ENCODE results near the gene NAA11. TPM values are rescaled to one million over a fixed set of nuclear protein-coding genes. Genes with fewer than 3 reads are reported as not detected.

Gene NAA11
- total RNA-seq = not detected

DNA sequence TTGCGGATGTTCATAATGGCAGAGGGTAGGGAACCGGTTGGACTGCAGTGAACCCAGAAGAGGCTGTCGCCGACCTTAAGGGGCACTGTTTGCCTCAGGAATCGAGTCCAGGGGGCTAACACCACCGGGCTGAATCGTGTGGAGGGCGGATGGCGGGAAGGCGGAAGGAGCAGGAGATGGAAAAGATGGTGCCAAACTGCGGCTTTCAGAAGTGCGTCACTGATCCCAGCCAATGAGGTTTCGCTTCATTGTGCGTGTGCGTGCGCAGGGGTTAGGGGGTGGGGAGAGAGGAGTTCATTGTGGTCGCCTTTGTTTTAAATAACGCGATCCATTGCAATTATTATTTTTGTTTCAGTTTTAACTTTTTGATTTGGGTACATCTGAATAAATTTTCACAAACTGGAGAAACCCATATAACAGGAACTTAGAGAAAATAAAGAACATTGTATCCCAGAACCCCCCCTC, at the start of gene NAA11:
NAA11 (minus strand) TSS at position 198 of the 465 bp plus-strand sequence; CDS start at position 14, 184 bp downstream.
- no peak within 1 kb of the TSS for H3K27ac Mint-ChIP-seq
- no peaks in the 10 kb centered on the region for H3K36me3 Mint-ChIP-seq
- CTCF ChIA-PET = no interaction called here
- H3K4me1 Mint-ChIP-seq = no peaks in the 10 kb centered on the region
- no peak within 1 kb of the TSS for H3K4me3 Mint-ChIP-seq
- DNase-seq (no peak), ATAC-seq (no peak)
- peaks cover 2% of the 10 kb centered on the region for H3K9me3 Mint-ChIP-seq (ENCODE audit: low read depth)
- H3K27me3 Mint-ChIP-seq = no peaks in the 10 kb centered on the region

DNA sequence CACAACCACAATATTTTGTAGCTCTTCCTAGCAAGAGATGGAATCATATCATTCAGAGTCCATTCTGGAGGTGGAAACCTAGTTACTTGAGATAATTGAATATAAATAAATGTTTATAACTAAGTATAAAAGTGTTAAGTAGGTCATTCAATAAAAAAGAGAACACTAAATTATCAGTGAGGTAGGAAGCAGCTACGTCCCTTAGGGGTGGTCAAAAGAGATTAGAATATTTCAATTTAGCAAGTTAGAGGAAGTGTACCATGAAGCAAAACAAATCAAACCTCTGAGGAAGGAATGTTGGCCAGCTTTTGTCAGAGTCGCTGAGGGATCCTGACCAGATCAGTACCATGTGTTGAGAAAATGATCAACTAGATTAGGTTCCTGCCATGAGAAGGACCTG, 44.2 kb upstream of the NAA11 start:
- Mint-ChIP-seq H3K27ac (no peak overlapping the region), H3K36me3 (no peaks in the 10 kb centered on the region), H3K9me3 (ENCODE audit: low read depth) (no peaks in the 10 kb centered on the region), H3K4me1 (no peaks in the 10 kb centered on the region), H3K27me3 (no peaks in the 10 kb centered on the region), H3K4me3 (no peak overlapping the region)
- ATAC-seq (no peak), DNase-seq (no peak)
- CTCF ChIA-PET = no interaction called here

DNA sequence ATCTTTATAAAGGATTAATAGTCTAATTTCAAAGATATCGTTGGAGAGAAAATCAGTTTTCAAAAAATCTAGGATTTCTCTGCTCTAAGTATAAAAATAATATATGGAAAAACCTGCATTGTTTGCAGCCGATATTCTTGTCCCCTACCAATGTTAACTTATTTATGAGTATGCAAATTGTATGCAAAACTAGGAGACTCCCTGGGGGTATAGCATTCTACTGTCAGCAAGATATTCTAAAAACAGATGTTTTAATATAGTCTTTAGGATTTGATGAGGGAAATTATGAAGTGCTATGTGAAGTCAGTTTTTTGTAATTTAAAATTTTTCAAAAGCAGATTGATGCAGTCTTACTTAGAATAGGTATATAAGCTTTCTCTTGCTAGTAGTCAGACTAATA, 41.2 kb upstream of the NAA11 start:
- Mint-ChIP-seq H3K27ac (no peak overlapping the region), H3K4me1 (no peaks in the 10 kb centered on the region), H3K9me3 (ENCODE audit: low read depth) (no peaks in the 10 kb centered on the region), H3K36me3 (no peaks in the 10 kb centered on the region), H3K4me3 (no peak overlapping the region), H3K27me3 (no peaks in the 10 kb centered on the region)
- ATAC-seq (no peak), DNase-seq (no peak)
- CTCF ChIA-PET = no interaction called here

DNA sequence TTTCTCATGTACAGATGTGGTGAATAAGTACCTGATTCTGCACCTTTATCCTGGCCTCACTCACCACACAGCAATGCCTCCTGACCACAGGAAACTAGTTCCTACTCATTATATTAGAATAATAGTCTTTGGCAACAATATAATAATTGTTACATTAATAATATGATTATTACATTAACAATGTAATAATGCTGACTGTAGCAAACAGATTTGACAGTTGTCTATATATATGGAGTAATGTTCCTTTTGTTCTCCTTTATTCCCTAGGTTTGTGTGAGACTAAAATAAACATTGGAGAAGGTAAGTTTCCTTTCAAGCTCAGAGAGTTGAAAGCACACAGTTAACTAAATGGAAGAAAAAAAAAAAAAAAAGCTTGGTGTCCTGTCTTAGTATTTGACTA, 40.6 kb upstream of the NAA11 start:
- Mint-ChIP-seq H3K27ac (no peak overlapping the region), H3K9me3 (ENCODE audit: low read depth) (no peaks in the 10 kb centered on the region), H3K27me3 (no peaks in the 10 kb centered on the region), H3K36me3 (no peaks in the 10 kb centered on the region), H3K4me3 (no peak overlapping the region), H3K4me1 (no peaks in the 10 kb centered on the region)
- ATAC-seq (no peak), DNase-seq (no peak)
- CTCF ChIA-PET = no interaction called here

DNA sequence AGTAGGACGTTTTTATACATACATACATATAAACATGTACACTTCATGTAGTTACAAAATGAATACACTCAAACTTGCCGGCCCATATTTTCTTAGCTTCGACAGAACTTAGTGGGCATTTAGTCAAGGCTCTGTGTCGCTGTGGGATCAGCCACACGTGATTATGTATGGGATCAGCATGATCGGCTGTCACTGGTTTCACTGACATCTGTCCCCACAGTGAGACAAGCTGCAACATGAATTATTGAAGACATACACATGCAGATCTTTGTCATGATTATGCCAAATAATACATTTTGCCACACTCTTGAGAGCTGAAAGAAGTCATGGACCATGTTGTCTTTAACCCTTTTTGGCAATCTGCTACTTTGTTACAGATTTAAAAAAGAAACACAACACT, 38.2 kb upstream of the NAA11 start:
- H3K9me3 Mint-ChIP-seq (ENCODE audit: low read depth) = no peaks in the 10 kb centered on the region
- CTCF ChIA-PET = interaction anchor here (0.7 kb wide), 1 partner anchor 75 kb away, joined by 5 read pairs; no protein-coding TSS in a partner anchor
- no peaks in the 10 kb centered on the region for H3K4me1 Mint-ChIP-seq
- H3K27me3 Mint-ChIP-seq = no peaks in the 10 kb centered on the region
- no peaks in the 10 kb centered on the region for H3K36me3 Mint-ChIP-seq
- ATAC-seq (no peak), DNase-seq (no peak)
- no peak overlapping the region for H3K4me3 Mint-ChIP-seq
- H3K27ac Mint-ChIP-seq = no peak overlapping the region

DNA sequence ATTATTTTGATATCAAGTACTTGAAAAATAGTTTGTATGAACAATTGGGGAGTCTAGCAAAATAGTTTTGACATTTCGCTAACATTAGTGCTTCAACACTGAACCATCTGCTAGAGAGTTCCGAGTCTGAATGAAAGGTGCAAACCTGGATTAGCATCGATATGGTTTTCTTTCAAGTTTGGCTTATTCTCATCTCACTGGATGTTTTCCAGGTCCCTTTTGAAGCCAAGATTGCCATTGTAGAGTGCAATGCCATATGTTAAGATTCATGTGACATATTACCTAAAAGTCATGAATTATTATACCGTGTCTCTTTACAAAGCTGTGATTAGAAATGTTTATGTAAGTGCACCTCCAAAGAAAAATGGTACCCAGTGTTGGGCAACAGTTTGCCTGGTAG, 36.8 kb upstream of the NAA11 start:
- Mint-ChIP-seq H3K27me3 (no peaks in the 10 kb centered on the region), H3K9me3 (ENCODE audit: low read depth) (no peaks in the 10 kb centered on the region), H3K27ac (no peak overlapping the region), H3K4me1 (no peaks in the 10 kb centered on the region), H3K4me3 (no peak overlapping the region), H3K36me3 (no peaks in the 10 kb centered on the region)
- CTCF ChIA-PET = no interaction called here
- no peak for DNase-seq
- no peak for ATAC-seq

DNA sequence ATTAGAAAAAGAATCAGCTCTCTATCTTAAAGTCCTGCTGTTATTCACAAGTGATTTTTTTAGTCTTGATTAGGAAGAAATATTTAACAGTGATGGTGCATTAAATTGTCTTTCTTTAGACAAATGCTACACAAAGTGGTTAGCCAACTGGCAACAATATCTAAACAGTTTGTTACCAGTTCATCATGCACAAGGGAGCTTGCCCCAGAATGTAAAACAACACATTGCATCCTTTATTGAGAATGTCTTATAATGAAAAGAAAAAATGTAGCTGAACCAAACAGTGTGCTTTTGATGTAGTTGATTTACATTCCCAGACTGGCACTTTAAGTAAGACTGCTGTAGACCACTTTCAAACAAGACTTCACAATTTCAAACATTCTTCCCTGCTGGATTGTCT, 34.1 kb upstream of the NAA11 start:
- Mint-ChIP-seq H3K27ac (no peak overlapping the region), H3K4me1 (no peaks in the 10 kb centered on the region), H3K36me3 (no peaks in the 10 kb centered on the region), H3K9me3 (ENCODE audit: low read depth) (no peaks in the 10 kb centered on the region), H3K27me3 (no peaks in the 10 kb centered on the region), H3K4me3 (no peak overlapping the region)
- CTCF ChIA-PET = no interaction called here
- no peak for DNase-seq
- no peak for ATAC-seq

DNA sequence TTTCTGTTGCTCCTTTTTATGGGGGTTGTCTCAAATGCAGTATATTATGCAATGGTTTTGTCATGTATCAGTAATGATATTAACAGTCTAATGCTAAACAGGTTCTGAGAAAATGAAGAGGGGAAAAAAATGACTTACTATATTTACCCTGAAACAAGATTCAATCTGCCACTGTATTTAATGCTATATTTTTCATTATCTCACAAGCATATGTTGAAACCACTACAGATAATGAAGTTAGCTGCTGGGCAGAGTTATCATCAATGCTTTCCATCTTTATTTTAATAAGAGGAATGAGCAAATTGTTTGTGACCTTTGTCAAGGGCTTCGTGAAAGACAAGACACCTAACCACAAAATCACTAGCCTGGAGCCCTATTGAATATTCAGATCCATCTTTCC, 32.6 kb upstream of the NAA11 start:
- H3K27ac Mint-ChIP-seq = no peak overlapping the region
- H3K36me3 Mint-ChIP-seq = no peaks in the 10 kb centered on the region
- DNase-seq = no peak
- no peak for ATAC-seq
- H3K27me3 Mint-ChIP-seq = no peaks in the 10 kb centered on the region
- no peaks in the 10 kb centered on the region for H3K4me1 Mint-ChIP-seq
- CTCF ChIA-PET = no interaction called here
- H3K9me3 Mint-ChIP-seq (ENCODE audit: low read depth) = no peaks in the 10 kb centered on the region
- H3K4me3 Mint-ChIP-seq = no peak overlapping the region

DNA sequence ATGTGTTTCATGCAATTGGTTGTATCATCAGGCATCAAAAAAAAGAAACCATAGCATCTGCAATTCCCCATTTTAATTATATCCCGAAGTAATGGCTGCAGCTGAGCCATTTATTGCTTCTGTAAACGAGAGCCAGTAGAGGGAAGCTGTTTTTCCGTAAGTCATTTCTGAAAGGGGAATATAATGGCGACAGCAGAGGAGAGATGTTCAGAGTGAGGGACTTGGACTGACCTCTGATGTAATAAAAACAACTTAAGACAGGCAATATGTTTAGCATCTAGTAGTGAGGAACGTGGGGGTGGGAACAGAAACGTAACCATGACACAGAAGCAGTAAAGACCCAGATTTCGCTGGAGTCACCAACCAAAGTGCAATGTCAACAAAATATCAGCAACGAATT, 31.5 kb upstream of the NAA11 start:
- ATAC-seq (no peak), DNase-seq (no peak)
- CTCF ChIA-PET = no interaction called here
- Mint-ChIP-seq H3K27ac (no peak overlapping the region), H3K4me1 (no peaks in the 10 kb centered on the region), H3K36me3 (no peaks in the 10 kb centered on the region), H3K9me3 (ENCODE audit: low read depth) (no peaks in the 10 kb centered on the region), H3K27me3 (no peaks in the 10 kb centered on the region), H3K4me3 (no peak overlapping the region)

DNA sequence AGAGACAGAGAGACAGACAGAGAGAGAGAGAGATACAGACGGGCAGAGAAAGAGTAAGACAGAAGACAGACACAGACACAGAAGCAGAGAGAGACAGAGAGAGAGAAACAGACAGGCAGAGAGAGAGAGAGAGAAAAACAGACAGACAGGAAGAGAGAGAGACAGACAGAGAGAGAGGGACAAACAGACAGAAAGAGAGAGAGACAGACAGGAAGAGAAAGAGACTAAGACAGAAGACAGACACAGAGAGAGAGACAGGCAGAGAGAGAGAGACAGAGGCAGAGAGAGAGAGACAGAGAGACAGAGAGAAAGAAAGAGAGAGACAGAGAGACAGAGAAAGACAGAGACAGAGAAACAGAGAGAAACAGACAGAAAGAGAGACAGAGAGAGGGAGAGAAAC, 27.2 kb upstream of the NAA11 start:
- CTCF ChIA-PET = no interaction called here
- Mint-ChIP-seq H3K4me3 (no peak overlapping the region), H3K9me3 (ENCODE audit: low read depth) (peaks cover 1% of the 10 kb centered on the region), H3K36me3 (no peaks in the 10 kb centered on the region), H3K27ac (no peak overlapping the region), H3K4me1 (no peaks in the 10 kb centered on the region), H3K27me3 (no peaks in the 10 kb centered on the region)
- no peak for DNase-seq
- no peak for ATAC-seq

DNA sequence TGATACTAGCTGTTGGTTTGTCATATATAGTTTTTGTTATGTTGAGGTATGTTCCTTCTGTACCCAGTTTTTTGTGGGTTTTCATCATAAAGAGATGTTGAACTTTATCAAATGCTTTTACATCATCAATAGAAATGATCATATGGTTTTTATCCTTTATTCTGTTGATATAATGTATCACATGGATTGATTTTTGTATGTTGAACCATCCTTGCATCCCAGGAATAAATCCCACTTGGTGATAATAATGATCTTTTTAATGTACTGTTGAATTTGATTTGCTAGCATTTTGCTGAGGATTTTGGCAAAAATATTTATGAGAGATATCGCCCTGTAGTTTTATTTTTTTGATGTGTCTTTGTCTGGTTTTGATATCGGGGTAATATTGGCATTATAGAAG, 22.5 kb upstream of the NAA11 start:
- ATAC-seq (no peak), DNase-seq (no peak)
- Mint-ChIP-seq H3K9me3 (ENCODE audit: low read depth) (peaks cover 7% of the 10 kb centered on the region), H3K4me1 (no peaks in the 10 kb centered on the region), H3K27ac (no peak overlapping the region), H3K27me3 (no peaks in the 10 kb centered on the region), H3K36me3 (no peaks in the 10 kb centered on the region), H3K4me3 (no peak overlapping the region)
- CTCF ChIA-PET = no interaction called here

DNA sequence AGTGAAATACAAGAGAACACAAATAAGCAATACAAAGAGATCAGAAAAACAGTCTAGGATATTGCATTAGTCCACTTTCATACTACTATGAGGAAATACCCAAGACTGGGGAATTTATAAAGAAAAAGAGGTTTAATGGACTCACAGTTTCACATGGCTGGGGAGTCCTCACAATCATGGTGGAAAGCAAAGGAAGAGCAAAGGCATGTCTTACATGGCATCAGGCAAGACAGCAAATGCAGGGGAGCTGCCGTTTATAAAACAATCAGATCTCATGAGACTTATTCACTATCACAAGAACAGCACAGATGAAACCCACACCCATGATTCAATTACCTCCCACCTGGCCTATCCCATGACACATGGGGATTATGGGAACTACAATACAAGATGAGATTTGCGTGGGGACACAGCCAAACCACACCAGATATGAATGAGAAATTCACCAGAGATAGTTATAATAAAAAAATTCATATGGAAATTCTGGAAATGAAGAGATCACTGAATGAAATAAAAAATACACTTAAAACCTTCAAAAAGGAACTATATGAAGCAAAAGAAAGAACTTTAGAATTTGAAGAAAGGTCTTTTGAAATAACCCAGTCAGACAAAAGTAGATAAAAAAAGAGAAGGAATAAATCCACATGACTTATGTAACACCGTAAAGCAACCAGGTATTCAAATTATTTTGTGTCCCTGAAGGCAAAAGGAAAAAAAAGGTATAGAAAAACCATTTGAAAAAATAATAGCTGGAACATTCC, 16.2 kb upstream of the NAA11 start:
- Mint-ChIP-seq H3K36me3 (no peaks in the 10 kb centered on the region), H3K4me1 (no peaks in the 10 kb centered on the region), H3K27me3 (no peaks in the 10 kb centered on the region), H3K27ac (no peak overlapping the region), H3K9me3 (ENCODE audit: low read depth) (peaks cover 15% of the 10 kb centered on the region), H3K4me3 (no peak overlapping the region)
- no peak for DNase-seq
- ATAC-seq = no peak
- CTCF ChIA-PET = no interaction called here

DNA sequence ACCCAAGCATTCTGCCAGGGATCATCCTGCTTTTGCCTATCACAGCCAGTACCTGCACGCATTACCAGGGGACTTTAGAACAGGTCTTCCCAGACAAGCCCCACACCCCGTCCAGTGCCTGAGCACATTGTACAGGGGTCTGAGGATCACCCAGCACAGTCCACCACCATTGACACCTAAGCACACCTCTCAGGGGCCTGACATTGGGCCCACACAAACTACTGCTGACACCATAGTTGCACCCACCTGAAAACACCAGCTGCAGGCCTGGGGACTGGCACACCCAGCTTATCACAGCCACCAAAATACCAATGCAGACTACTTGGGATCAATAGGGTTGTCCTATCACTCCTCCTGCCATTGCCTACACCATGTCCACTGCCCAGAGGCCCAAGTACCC, 14.7 kb upstream of the NAA11 start:
- DNase-seq = no peak
- H3K4me1 Mint-ChIP-seq = no peaks in the 10 kb centered on the region
- no peak for ATAC-seq

DNA sequence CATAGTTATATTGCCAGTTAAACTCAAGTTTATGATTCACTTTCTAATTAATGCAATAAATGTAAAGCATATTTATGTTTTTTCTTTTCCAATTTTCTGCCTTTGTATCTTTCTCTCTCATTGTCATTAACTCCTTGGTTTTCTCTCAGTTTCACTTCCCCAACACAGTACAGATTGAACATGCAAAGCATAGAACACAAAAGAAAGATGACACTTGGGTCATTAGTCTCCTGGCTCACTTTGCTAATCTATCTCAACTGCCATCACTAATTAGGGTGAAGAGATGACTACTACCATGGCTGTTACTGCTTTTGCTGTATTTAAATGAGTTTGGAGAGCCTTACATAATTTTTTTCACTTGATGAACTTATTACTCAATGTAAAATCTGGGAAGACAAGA, 12.3 kb upstream of the NAA11 start:
- no peaks in the 10 kb centered on the region for H3K4me1 Mint-ChIP-seq
- H3K27me3 Mint-ChIP-seq = no peaks in the 10 kb centered on the region
- H3K4me3 Mint-ChIP-seq = no peak overlapping the region
- H3K9me3 Mint-ChIP-seq (ENCODE audit: low read depth) = peaks cover 10% of the 10 kb centered on the region
- H3K27ac Mint-ChIP-seq = no peak overlapping the region
- ATAC-seq (no peak), DNase-seq (no peak)
- CTCF ChIA-PET = no interaction called here
- H3K36me3 Mint-ChIP-seq = no peaks in the 10 kb centered on the region

More for the DNA sequence above, 14.7 kb upstream of the NAA11 start:
- H3K36me3 Mint-ChIP-seq = no peaks in the 10 kb centered on the region
- peaks cover 13% of the 10 kb centered on the region for H3K9me3 Mint-ChIP-seq (ENCODE audit: low read depth)
- H3K27ac Mint-ChIP-seq = no peak overlapping the region
- H3K27me3 Mint-ChIP-seq = no peaks in the 10 kb centered on the region
- CTCF ChIA-PET = no interaction called here
- H3K4me3 Mint-ChIP-seq = no peak overlapping the region

DNA sequence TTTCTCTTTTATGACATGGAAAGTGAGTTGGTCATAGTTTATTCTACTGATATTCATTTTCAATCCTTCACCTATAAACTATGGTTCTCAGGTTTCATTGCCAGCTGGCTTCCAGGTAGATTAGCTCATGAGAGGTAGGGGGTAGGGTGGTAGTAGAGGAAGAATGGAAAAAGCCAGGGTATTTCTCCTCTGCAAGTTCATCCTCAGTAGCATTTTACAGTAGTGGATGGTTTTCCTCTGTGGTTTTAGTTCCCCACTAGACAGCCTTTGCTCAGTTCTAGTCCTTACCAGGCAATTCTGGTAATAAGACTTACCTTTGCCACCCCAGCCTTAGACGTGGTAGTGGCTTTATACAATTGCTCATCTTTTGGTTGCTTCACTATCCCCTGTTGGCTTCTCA, 8.9 kb upstream of the NAA11 start:
- Mint-ChIP-seq H3K27ac (no peak overlapping the region), H3K27me3 (no peaks in the 10 kb centered on the region), H3K36me3 (no peaks in the 10 kb centered on the region), H3K4me1 (no peaks in the 10 kb centered on the region), H3K4me3 (no peak overlapping the region), H3K9me3 (ENCODE audit: low read depth) (no peaks in the 10 kb centered on the region)
- CTCF ChIA-PET = no interaction called here
- ATAC-seq (no peak), DNase-seq (no peak)
